ENCODE data around the gene EXOC6B.

EXOC6B gene

DNA sequence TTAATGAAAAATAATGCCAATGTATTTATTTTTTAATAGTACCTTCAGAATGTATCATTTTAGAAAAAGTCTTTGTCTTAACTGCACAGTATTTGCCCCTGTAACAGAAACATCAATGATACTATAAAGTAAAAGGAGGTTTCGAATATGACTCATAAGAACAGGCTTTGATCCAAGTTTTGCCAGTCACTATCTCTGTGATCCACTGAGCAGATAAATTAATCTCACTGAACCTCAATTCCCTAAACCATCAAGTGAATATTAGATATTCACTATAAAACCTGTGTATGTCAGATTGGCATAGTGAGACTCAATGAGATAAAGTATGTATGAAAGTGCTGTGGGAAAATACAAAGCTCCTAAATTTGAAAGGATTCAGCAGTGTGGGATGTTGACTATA, 292.1 kb downstream of the EXOC6B start:
- no peak for TF ChIP-seq ZFX (IDR thresholded peaks at IDR 0.05; ENCODE audit: borderline replicate concordance)
- TF ChIP-seq, protein P1, sequence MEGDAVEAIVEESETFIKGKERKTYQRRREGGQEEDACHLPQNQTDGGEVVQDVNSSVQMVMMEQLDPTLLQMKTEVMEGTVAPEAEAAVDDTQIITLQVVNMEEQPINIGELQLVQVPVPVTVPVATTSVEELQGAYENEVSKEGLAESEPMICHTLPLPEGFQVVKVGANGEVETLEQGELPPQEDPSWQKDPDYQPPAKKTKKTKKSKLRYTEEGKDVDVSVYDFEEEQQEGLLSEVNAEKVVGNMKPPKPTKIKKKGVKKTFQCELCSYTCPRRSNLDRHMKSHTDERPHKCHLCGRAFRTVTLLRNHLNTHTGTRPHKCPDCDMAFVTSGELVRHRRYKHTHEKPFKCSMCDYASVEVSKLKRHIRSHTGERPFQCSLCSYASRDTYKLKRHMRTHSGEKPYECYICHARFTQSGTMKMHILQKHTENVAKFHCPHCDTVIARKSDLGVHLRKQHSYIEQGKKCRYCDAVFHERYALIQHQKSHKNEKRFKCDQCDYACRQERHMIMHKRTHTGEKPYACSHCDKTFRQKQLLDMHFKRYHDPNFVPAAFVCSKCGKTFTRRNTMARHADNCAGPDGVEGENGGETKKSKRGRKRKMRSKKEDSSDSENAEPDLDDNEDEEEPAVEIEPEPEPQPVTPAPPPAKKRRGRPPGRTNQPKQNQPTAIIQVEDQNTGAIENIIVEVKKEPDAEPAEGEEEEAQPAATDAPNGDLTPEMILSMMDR (IDR thresholded peaks at IDR 0.05), result no peak
- H3K27ac ChIP-seq, result no peak overlapping the region

DNA sequence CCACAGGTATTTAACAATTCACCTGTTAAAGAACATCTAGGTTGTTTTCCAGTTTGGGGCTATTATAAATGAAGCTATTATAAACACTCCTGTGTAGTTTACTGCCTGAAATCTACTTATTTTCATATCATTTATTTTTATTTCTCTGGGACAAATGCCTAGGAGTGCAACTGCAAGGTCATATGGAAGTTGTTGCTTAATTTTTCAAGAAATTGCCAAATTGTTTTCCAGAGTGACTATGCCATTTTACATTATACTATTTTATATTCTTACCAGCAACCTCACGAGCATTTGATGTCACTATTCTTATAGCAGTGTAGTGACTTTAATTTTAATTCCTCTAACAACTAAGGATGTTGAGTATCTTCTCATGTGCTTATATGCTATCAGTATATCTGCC, 298.4 kb downstream of the EXOC6B start:
- no peak overlapping the region for H3K27ac ChIP-seq
- TF ChIP-seq ZFX (IDR thresholded peaks at IDR 0.05; ENCODE audit: borderline replicate concordance), result no peak
- TF ChIP-seq, protein P1 (IDR thresholded peaks at IDR 0.05), result no peak

DNA sequence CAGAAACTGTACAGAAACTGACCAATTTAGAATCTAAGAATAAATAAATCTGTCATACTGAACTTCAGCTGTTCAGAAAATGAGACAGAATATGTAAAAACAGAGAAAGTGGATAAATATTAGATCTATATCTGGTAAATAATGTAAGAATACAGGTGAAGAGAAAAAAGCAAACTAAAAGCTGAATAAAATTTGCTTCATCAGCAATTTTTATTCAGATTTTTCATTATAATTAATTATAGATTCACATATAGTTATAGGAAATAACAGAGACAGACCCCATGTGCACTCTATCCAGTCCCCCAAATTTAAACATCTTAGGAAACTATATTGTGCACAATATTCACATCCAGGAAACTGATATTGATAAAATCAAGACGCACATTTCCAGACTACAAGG, 299.2 kb downstream of the EXOC6B start:
- no peak for TF ChIP-seq ZFX (IDR thresholded peaks at IDR 0.05; ENCODE audit: borderline replicate concordance)
- TF ChIP-seq, protein P1 (IDR thresholded peaks at IDR 0.05), result no peak
- H3K27ac ChIP-seq, result no peak overlapping the region

DNA sequence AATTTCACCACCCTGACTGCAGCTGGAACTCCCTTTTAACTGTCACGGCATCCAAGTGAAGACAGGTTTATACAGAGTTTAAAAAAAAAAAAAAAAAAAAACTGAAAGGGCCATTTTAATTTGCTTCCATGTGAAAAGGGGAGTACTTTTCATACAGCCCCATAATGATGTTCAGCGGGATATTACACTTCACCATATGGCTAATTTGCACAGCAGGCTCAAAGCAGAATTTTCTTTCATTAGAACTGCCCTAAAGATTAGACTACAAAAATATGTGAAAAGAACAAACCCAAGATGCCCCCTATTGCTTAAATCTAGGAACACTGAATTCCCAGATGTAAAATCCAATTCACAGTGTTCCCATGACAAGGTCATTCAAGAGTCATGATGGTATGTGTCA, 301.8 kb downstream of the EXOC6B start:
- TF ChIP-seq ZFX (IDR thresholded peaks at IDR 0.05; ENCODE audit: borderline replicate concordance), result no peak
- TF ChIP-seq, protein P1 (IDR thresholded peaks at IDR 0.05), result no peak
- H3K27ac ChIP-seq, result no peak overlapping the region

DNA sequence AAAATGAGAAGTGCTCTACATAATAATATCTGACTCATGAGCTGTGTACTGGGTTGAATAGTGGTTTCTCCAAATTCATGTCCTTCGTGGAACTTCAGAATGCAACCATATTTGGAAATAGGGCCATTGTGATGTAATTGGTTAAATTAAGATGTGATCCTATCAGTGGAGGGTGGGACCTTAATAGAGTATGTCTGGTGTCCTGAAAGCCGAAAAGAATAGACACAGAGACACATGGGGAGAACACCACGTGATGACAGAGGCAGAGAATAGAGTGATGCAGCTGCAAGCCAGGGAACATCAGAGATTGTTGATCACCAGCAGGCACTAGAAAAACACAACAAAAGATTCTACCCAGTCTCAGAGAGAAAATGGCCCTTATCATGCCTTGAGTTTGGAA, 310.1 kb downstream of the EXOC6B start:
- TF ChIP-seq ZFX (IDR thresholded peaks at IDR 0.05; ENCODE audit: borderline replicate concordance), result no peak
- TF ChIP-seq, protein P1 (IDR thresholded peaks at IDR 0.05), result no peak
- no peak overlapping the region for H3K27ac ChIP-seq

DNA sequence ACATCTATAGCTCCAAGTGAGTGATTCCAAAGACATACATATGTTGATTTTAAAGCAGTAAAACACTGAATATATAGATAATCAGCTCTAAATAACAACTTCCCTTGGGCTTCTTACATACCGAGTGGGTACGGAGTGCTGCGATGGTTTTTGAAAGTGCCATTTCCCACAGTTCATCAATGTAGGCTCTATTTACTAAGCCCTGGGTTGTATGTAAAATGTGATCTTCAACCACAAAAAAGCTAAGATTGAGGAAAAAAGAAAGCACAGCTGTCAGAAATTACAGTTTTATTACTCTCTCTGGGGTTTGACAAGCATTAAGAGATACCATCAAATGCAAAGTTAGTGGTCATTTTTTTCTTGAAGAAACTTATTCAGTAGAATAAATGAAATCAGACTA, 312.8 kb downstream of the EXOC6B start:
- TF ChIP-seq ZFX (IDR thresholded peaks at IDR 0.05; ENCODE audit: borderline replicate concordance), result no peak
- TF ChIP-seq, protein P1 (IDR thresholded peaks at IDR 0.05), result no peak
- H3K27ac ChIP-seq, result no peak overlapping the region

DNA sequence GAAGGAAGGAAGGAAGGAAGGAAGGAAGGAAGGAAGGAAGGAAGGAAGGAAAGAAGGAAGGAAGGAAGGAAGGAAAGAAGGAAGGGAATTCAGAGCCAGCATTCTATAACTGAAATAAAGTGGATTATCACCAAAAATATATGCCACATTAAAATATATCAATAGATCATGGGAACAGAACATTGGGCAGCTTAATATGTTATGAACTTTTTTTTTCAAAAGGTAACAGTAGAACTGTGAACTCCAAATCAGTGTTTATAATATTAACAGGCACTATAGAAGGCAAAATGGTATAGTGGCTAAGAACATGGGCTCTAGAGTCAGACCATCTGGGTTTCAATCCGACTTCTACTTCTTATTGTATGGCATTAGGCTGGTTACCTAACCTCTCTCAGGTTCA, 313.5 kb downstream of the EXOC6B start:
- TF ChIP-seq, protein P1 (IDR thresholded peaks at IDR 0.05), result no peak
- no peak for TF ChIP-seq ZFX (IDR thresholded peaks at IDR 0.05; ENCODE audit: borderline replicate concordance)
- H3K27ac ChIP-seq, result no peak overlapping the region
